ENCODE results near the gene ATG10.
A peak's percentile ranks its signal among the peaks of the same experiment; 100 is the strongest.

The ATG10 gene

GRCh38 chr5:82096249-82096648 is 124.4 kb downstream of the ATG10 start:
- no peak overlapping the region for H3K27ac ChIP-seq
- no peak for TF ChIP-seq CTCF (IDR thresholded peaks at IDR 0.05)
- TF ChIP-seq ZFX (IDR thresholded peaks at IDR 0.05; ENCODE audit: borderline replicate concordance) = no peak

- TF ChIP-seq ZFX (IDR thresholded peaks at IDR 0.05; ENCODE audit: borderline replicate concordance) (no peak), CTCF (IDR thresholded peaks at IDR 0.05) (no peak)
- no peak overlapping the region for H3K27ac ChIP-seq
These were observed 128.7 kb downstream of the ATG10 start for GRCh38 chr5:82100303-82101077.

GRCh38 chr5:82104872-82105271 is 133.0 kb downstream of the ATG10 start:
- H3K27ac ChIP-seq = no peak overlapping the region
- TF ChIP-seq ZFX (IDR thresholded peaks at IDR 0.05; ENCODE audit: borderline replicate concordance) = no peak
- TF ChIP-seq CTCF (IDR thresholded peaks at IDR 0.05) = no peak

- TF ChIP-seq CTCF (IDR thresholded peaks at IDR 0.05) (no peak), ZFX (IDR thresholded peaks at IDR 0.05; ENCODE audit: borderline replicate concordance) (no peak)
- H3K27ac ChIP-seq = no peak overlapping the region
These were observed 133.6 kb downstream of the ATG10 start for GRCh38 chr5:82105457-82105856.

- no peak overlapping the region for H3K27ac ChIP-seq
These were observed 134.4 kb downstream of the ATG10 start for GRCh38 chr5:82106207-82106606.

GRCh38 chr5:82106756-82107155 is 134.9 kb downstream of the ATG10 start:
- TF ChIP-seq CTCF (IDR thresholded peaks at IDR 0.05) (no peak), ZFX (IDR thresholded peaks at IDR 0.05; ENCODE audit: borderline replicate concordance) (no peak)
- no peak overlapping the region for H3K27ac ChIP-seq

More at GRCh38 chr5:82106207-82106606, 134.4 kb downstream of the ATG10 start:
- TF ChIP-seq CTCF (IDR thresholded peaks at IDR 0.05) (no peak), ZFX (IDR thresholded peaks at IDR 0.05; ENCODE audit: borderline replicate concordance) (no peak)

- H3K27ac ChIP-seq = no peak overlapping the region
These were observed 135.4 kb downstream of the ATG10 start for GRCh38 chr5:82107267-82107666.

More at GRCh38 chr5:82107267-82107666, 135.4 kb downstream of the ATG10 start:
- TF ChIP-seq ZFX (IDR thresholded peaks at IDR 0.05; ENCODE audit: borderline replicate concordance) (no peak), CTCF (IDR thresholded peaks at IDR 0.05) (peak; percentile 81)

Data from 22Rv1 (cell line).